Occipital lobe (tissue), 2 donors: Measurements from ENCODE around the gene ARMC9. TPM values are rescaled to one million over a fixed set of nuclear protein-coding genes. Genes with fewer than 3 reads are reported as not detected.
"Not testable (repeated sequence)": the region's sequence is repeated elsewhere in the genome, so short reads cannot be mapped to it uniquely, and the experiment has no call there.

Experiments
- DNase-seq: peaks from one replicate; lab custom pipeline; 2025; lab: John Stamatoyannopoulos, UW
- total RNA-seq: library from RNA; depleted of rRNA; stranded (reverse); fragments of >200 nt; gene quantifications from one replicate; pipeline ENCODE4 v1.2.3, GENCODE V29; 2014

Gene ARMC9, protein sequence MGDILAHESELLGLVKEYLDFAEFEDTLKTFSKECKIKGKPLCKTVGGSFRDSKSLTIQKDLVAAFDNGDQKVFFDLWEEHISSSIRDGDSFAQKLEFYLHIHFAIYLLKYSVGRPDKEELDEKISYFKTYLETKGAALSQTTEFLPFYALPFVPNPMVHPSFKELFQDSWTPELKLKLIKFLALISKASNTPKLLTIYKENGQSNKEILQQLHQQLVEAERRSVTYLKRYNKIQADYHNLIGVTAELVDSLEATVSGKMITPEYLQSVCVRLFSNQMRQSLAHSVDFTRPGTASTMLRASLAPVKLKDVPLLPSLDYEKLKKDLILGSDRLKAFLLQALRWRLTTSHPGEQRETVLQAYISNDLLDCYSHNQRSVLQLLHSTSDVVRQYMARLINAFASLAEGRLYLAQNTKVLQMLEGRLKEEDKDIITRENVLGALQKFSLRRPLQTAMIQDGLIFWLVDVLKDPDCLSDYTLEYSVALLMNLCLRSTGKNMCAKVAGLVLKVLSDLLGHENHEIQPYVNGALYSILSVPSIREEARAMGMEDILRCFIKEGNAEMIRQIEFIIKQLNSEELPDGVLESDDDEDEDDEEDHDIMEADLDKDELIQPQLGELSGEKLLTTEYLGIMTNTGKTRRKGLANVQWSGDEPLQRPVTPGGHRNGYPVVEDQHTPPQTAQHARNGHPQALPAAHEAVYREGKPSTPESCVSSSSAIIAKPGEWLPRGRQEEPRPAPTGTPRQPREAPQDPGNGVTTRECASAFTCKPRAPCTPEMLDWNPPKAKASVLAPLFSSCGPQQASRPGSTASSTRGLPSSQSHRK
- total RNA-seq = 16.1 TPM

DNA sequence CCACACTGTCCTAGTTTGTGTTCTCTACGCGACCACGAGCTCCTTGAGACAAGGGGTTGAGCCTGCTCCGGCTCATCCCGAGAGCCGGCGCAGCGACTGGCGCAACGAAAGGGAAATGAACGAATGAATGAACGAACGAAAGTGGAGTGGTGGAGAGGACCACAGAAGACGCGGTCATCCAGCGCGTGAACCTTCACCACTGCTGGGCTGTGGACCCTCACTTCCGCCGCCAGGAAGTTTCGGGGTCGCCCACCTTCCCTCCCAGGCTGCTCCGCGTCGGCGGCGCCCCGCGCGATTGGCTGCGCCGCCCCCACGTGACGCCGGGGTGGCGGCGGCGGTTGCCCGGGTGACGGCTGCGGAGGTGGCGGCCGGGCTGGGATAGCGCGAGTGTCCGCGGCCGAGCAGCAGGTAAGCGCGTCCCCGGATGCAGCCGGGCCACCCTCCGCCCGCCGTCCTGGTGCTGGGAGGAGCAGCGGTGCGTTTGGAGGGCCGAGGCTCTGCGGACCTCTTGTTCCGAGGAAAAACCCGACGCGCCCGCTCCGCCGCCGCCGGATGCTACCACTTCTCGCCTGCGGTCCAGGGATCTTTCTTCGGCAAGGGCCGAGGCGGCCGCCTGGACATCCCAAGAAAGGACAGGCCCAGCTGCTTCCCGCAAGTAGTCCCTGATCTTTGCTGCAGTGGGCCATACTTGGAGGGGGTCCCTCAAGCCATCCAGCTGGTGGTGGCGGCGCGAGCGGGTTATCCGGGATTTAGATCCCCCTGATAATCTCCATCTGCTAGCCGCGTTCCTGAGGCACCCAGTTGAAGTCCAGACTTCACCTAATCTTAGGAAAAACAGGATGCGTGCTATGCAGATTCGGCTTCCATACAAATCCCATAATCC is at the start of gene ARMC9:
ARMC9 (plus strand) TSS at position 341 of the 883 bp plus-strand sequence. CDS start 7,608 bp downstream, outside the sequence.
- DNase-seq = peak; percentile 69

DNA sequence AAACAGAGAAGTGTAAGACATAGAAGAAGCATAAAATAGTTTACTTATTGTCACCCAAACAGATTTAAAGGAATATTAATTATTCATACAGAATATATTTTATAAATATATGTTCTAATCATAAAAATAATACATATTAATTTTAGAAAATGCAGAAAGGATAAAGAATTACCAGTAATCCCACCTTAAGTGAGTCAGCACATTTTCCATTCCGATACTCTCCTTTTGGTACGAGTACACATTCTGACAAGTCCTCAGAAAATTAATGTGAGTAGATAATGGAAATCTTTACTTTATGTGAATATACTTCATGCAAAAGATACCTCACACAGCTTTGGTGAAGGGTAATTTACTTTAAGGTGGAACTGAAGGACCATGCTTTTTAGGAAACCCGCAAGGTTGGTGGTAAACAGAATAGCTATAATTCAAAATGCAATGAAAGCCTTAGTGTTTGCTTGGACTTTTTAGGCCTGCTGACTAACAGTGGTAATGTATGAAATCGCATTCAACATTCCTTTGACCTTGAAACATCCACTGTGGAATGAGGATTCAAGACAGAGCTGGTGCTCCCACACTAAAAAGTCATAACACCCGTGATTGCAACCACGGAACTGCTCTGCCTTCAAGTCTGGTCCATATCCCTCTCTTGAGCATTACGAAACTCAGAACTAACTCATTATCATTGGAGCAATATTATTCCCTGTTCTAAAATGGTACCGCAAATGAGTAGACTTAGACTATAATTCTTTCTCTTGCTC is 45.5 kb upstream of the ARMC9 start:
- no peak for DNase-seq

DNA sequence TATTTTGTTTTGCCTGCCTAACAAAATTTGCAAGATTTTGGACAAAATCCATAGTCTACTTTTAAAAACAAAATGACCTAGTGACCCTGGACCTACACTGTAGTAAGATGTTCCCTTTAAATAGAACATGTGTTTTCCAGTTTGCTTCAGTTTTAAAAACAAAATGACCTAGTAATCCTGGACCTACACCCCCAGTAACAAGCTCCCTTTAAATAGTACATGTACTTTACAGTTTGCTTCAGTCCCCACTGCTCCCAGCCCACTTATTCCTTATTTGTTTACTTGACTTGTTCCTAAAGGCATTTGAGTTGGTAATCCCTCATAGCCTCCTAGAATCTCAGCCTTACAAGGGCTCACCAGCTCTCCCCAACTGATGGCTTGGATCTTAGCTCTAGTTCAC is 39.1 kb upstream of the ARMC9 start:
- DNase-seq = no peak

DNA sequence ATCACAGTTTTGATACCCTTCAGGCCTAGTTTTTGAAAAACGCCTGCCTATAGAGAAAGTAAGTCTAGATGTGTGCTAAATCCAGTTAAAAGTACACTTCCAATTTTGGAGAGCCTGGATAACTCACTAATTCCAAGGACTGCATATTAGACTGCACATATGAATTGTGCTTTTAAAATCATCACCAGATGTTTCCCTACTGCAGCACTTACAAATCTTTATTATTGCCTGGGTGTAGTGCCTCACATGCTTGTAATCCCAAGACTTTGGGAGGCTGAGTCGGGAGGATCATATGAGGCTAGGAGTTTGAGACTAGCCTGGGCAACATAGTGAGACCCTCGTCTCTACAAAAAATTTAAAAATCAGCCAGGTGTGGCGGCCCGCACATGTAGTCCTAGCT is 37.7 kb upstream of the ARMC9 start:
- no peak for DNase-seq

DNA sequence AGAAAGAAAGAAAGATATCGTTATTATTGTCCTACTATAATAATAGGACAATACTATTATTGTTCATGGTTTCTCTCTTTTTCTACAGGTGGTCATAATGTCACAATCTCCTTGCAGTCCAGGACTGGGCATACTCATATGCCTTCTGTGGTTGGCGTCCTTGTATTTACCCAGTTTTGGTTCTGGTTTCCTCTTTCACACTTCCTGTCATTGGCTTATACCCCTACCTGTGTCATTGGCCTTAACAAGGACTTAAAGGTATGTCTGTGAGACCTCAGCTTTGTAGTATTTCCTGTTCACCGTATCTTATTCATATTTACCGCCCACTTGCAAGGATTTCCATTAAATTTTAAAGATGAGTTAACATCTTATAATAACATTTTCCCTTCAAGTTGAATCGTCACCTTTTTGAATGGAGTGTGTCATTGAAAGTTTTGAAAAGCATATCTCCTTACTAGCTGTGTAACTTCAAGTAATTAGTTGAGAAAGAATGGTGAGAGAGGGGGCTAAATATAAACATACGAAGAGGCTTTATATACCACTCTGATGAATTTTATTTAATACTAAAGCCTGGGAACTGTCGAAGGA is 37.1 kb upstream of the ARMC9 start:
- DNase-seq = no peak

DNA sequence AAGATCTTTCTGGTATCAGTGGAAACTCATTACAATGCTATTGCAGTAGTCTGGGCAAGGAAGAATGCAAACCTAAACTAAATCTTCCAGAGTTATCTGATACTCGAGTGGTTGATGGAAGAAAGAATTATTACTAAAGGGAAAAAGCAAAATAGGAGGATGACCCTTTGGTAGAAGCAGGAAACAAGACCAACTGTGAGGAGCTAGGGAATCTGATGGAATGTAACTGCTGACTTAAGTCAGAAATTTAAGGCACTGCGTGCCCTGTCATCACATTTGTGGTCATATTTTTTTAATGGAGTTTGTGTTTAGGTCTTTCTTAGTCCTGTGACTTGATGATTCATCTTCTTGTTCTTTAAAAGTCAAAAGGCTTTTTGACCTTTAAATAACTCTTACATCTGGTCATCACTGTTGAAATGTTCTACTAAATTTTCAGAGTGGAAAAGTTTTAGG is 36.5 kb upstream of the ARMC9 start:
- no peak for DNase-seq

DNA sequence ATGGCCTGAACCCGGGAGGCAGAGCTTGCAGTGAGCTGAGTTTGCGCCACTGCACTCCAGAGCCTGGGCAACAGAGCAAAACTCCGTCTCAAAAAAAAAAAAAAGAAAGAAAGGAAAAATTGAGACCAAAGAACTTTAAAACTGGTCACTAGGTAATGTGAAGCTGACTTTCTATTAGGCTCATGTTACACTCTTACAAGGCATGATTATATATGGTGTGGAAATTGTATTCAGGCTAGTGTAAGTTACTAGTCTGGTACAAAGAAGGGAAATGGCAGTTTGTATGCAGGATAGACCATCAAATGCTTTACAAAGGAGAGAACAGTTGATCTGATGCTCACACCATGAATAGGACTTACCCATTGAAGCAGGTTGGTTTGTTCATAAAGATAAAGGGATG is 35.4 kb upstream of the ARMC9 start:
- DNase-seq = no peak

DNA sequence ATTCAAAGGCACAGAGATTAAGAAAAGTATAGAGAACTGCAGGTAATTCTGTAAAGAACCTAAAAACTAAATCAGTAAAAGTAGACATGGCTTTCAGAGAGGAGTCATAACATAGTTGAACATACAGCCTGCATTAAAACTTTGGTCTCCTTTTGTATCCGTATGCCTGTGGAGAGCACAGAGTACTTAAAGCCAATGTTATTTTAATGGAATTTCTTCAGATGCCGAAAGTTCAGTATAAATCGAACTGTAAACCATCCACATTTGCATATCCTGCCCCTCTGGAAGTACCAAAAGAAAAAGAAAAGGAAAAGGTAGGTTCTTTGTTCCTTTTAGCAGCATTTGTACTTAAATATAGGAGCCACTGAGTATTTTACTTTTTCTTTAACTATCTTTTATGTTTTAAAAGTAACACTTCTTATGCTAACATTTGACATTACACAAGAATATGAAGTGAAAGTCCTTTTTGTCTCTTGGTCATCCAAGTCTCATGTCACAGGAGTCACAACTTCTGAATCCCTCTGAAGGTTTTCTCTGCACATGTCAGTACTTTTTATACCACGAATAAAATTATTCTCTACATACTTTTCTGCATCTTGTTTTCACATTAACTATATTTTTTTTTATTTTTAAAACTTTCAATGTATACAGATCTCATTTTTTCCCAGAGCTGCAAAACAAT is 34.9 kb upstream of the ARMC9 start:
- DNase-seq = no peak

DNA sequence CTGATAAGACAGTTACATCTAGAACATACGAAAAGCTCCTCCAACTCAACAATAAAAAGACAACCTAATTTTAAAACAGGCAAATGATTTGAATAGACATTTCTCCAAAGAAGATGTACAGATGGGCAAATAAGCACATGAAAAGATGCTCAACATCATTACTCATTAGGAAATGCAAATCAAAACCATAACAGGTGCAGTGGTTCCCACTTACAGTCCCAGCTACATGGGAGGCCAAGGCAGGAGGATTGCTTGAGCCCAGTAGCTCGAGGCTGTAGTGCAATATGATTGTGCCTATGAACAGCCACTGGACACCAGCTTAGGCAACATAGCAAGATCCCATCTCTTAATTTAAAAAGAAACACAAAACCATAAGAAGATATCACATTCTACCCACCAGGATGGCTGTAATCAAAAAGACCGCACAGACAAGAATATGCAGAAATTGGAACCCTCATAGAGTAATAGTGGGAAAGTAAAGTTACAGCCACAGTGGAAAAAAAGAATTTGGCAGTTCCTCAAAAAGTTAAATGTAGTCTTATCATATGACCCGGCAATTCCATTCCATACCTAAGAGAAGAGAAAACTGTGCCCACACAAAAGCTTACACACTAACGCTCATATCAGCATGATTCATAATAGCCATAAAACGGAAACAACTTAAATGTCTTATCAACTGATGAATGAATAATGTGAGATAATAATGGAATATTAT is 30.5 kb upstream of the ARMC9 start:
- no peak for DNase-seq

DNA sequence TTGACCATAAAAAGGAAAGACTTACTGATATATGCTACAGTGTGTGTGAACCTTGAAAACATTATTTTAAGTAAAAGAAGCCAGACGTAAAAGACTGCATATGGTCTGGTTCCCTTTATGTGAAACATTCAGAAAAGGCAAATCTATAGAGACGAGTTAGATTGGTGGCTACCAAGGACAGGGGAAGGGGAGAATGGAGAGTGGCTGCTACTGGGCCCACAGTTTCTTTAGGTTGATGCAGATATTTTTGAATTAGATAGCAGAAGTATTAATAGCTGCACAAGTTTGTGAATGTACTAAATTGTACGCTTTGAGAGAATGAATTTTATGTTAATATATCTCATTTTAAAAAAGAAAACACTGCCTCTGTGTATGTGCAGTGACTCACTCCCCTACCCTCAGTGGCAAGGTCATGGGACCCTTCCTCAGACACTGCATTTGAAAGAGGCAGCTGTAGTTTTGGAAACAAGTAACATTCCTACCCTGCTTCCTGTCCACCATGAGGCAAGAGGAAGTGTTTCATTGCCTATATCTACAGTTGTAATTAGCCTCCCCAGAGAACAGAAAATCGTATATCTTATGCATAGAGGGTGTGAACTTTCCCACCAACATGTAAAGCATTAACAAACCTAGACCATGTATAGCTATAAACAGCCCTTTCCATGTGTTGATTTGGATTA is 29.8 kb upstream of the ARMC9 start:
- DNase-seq = no peak

DNA sequence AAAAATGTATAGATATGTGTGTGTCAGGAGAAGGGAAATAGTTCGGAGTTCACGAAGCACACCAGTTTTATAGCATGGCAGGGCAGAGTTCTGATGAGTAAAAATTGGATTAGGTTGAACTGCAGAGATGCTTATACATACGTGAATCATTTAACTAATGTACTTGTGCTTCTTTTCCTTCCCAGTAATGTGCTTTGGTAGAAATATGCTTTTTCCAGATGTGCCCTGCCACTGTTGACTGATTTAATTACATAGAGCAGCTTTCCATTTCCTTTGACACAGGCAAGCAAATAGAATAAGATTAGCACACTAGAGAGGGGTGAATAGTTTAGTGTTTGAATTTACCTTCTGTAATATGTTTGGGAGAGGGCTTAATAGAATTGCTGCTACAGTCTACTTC is 28.9 kb upstream of the ARMC9 start:
- DNase-seq = no peak

DNA sequence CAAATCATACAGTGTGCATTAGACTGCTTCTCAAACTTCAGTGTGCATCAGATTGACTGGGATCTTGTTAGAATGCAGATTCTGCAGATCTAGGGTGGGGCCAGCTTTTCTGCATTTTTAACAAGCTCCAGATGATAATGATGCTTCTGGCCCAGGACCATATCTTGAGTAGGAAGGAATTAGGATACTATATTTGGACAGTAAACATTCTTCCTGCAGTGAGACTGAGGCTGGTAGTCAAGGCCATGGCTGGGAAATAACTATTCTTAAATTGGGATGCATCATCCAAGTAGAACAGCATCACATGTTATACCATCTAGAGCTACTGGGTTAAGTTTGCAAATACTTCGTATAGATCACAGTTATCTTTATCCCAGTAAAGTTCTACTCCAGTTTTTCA is 28.4 kb upstream of the ARMC9 start:
- no peak for DNase-seq

DNA sequence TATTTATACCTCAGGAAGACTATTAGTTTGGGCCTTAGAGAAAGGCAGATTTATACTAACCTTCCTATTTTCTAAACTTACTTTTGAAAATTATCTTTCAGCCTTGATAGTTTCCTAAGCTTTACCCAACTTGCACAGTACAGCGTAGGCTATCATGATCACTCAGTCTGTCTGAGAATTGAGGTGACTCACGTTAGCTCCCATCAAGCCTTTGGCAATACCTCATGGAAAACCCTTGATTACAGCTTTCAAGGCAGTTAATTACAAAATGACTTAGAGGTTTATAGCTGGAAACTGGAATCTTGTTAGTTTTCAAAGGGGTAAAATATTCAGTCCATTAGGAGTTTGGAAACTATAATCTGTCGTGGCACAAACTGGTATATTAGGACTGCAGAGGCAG is 26.4 kb upstream of the ARMC9 start:
- no peak for DNase-seq

DNA sequence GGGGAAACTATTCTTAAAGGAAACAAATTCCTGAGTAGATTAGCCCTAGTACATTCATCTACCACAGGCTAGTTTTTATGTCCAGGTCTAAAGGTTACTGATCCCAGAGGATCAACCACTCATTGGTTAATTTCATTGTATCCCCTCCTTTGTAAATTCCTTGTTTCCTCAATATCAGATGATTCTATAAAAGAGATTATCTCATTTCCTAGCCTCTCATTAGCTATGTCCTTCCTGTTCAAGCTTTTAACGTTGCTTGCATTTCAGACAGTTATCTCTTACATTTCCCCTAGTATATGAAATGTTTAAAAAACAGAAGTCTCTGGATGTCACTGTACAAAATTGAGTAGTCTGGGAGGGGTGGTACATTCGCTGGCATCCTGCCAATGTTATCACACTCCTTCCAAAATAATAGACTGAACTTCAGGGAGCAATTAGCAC is 24.2 kb upstream of the ARMC9 start:
- DNase-seq = no peak

DNA sequence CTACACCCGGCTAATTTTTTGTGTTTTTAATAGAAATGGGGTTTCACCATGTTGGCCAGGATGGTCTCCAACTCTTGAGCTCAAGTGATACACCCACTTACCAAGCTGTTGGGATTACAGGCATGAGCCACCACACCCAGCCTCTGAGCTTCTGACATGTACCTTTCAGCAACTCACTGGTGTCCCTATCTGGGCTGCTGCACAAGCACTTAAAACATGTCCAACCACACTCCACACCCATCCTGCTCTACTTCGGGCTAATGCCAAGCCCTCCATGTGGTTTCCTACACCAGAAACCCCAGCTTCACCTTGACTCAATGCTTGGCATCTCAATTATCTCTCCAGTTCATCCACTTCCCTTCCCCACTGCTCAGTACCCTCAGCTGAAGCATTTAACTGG is 22.4 kb upstream of the ARMC9 start:
- DNase-seq = no peak

DNA sequence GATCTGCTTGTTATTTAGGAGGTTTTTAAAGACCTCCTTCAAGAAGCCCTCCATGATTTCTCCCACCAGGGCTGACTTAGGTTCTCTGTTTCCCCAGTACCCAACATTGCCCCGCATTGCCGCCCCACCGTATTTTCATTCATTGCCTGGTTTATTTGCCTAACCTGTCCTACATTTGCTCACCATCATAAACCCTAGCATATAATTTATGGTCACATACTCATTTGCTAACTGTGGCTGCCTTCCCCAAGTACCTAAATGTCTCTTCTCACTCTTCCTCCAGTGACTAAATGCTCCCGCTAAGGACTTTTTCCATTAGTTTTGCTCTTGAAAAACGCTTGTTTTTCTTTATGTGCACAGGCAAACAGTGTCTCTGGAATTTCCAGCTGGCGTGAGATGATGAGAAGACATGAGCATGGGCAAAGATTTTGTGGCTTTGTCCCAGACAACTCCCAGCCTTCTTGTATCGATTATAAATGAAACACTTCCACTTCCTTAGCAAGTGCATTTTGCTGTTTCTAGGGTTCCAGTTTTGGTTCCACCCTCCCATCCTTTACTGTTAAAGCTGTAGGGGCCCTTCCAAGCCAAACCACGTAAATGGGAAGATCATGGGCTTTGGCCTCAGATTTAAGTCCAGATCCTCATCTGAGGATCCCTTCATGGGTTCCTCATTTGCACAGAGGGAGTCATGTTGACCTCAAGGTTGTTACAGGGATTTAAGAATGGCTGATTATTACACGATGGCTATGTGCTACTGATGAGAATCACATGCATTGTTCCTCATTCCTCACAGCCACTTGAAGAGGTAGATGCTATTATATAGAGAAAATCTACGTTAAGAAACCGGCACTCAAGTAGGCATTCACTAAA is 21.0 kb upstream of the ARMC9 start:
- no peak for DNase-seq

DNA sequence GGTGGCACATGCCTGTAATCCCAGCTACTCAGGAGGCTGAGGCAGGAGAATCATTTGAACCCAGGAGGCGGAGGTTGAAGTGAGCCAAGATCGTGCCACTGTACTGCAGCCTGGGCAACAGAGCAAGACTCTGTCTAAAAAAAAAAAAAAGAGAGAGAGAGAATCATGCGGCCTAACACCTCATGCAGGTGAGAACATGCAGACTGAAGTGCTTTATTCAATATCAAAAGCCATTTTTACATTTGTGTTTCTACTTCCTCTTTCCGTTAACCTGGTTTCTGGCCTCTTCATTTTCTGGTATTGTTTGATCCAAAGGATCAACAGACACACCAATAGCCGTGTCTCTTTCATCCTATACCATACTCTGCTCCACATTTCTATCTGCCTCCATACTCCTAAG is 19.6 kb upstream of the ARMC9 start:
- DNase-seq = not testable (repeated sequence)
